NCI-H460 (cell line): Measurements from ENCODE around the gene MAT2B. TPM values are rescaled to one million over a fixed set of nuclear protein-coding genes. Genes with fewer than 3 reads are reported as not detected.

Experiments
- DNase-seq: peaks from one replicate; pipeline ENCODE4 v3.0.0-alpha.2; 2016; ENCODE audit warnings: low read depth; ENCODE audit errors: extremely low read depth
- polyA plus RNA-seq: library from polyadenylated mRNA; depleted of rRNA; stranded (reverse); fragments of >200 nt; gene quantifications from 2 replicates; pipeline ENCODE4 v1.2.3, GENCODE V29; 2014; cell fraction: nucleus; rRNA removed
- total RNA-seq: library from RNA; depleted of rRNA; stranded (reverse); fragments of >200 nt; shearing (Covaris generic); gene quantifications from 2 replicates; pipeline ENCODE4 v1.2.3, GENCODE V29; 2014; rRNA removed

MAT2B gene
- 61.8 and 65.3 TPM in 2 replicates for total RNA-seq
- polyA plus RNA-seq, result 40.7 and 64.1 TPM in 2 replicates

- peak; percentile 93 for DNase-seq
These were observed at the start of gene MAT2B for GRCh38 chr5:163505368-163506094. MAT2B (plus strand) TSS chr5:163505619; CDS start chr5:163505687, 68 bp downstream.

GRCh38 chr5:163456029-163456589 is 49.3 kb upstream of the MAT2B start:
- DNase-seq, result no peak

DNA sequence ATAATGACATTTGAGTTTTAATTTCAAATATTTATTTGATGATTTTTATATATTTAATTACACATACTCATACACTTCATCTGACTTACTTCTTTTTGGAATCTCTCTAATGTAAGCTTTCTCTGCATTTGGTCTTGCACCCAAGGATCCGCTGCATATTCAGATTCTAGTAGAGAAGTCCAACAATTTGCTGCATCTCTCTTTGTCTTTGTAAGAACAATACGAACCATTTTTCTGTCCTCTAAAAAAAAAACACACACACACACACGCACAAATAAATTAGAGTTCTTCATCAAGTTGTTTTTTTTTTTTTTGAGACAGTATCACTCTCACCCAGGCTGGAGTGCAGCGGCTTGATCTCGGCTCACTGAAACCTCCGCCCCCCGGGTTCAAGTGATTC is 48.6 kb upstream of the MAT2B start:
- DNase-seq, result no peak

DNA sequence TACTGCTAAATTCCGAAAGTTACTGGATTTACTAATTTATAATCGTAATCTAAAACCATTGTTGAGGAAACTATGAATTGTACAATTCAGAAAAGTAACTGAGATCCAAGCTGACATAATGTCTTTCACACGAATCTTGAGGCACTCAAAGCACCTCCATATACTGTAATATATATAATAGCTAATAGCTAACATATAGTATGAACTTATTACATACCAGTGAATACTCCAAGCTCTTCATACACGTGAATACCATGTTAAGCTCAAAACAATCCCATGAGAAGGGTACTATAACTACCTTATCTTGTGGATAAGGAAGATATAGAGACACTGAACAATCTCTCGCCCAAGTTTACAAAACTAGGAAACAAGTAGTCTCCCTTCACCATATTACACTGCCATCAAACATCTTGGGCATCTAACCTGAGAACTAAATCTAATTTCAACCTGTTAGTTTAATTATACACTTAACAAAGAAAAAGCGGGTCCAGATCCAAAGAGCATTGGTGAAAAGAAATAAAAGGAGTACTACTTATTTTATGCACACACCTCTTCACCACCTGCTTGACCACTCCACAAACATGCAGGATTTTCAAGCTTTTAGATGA is 46.5 kb upstream of the MAT2B start:
- no peak for DNase-seq

DNA sequence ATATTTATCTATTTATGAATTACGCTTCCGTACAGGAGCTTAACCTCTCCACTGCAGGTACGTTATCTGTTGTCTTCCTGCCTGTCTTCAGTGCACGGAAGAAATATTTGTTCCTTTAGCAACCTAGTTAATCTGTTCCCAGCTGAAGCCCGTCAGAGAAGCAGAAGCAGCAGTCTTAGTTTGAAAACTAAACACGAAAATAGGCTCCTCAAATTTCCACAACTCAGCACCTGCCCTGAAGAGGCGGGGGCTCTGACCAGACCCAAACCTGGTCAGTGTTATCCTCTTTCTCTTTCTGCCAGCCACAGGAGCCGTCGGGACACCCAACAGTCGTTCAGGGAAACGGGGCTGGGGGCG is 46.0 kb upstream of the MAT2B start:
- no peak for DNase-seq

DNA sequence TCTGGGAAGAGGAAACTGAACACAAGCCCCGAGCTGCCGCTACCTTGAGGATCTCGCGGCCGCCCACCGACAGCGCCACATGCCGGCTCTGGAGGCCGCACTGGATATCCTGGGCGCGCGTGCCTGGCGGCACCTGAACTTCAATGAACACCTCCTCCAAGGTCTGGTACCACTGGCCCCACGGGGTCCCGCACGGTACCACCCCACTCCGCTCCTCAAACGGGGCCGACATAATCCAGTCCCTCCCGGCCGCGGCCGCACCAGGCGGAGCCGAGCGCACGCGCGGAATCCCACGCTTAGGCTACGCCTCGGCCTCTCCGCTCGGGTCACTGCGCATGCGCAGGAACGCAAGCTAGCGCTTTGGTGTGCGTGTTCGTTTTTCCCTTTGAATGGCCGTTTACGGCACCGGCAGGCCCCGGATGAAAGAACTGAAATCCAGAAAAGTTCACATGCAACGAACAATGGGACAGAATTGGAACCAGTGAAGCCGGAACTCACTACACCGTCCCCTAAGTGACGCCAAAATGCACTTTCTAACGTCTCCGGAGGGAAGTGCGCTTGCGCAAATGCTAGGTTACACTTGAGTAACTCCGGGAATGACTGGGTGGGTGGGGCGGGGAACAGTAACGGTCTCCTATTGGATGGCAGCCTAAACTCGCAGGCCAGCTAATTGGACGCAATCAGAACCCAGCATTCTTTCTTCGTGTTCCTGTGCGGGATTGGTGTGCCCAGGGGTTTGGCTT is 45.4 kb upstream of the MAT2B start, which contains the start of gene NUDCD2:
NUDCD2 (minus strand) TSS at position 284 of the 743 bp plus-strand sequence; CDS start at position 232, 52 bp downstream.
- DNase-seq, result peak; percentile 99

DNA sequence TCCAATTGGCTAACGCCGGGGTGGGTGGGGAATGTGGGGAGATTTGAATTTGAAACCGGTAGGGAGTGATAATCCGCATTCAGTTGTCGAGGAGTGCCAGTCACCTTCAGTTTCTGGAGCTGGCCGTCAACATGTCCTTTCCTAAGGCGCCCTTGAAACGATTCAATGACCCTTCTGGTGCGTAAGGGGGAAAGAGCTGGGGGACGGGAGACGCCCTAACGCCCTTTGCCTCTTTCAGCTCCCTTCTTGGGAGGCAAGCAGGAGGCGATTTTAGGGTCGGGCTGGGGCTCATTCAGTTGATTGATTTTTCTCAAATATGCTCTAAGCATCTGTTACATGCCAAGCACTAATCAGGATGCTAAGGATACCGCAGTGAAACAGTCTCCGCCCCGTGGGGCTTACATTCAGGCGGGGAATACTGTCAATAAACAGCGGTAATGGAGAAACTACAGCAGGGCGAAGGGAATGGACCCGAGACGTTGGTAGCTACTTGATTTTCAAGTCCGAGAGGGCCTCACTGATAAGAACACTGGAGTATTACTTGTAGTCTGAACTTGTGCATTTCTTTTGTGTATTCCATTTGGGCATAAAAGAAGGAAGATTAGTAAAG is 44.8 kb upstream of the MAT2B start, which contains the start of gene HMMR:
HMMR (plus strand) TSS at position 71 of the 610 bp plus-strand sequence; CDS start at position 132, 61 bp downstream.
- DNase-seq, result no peak

DNA sequence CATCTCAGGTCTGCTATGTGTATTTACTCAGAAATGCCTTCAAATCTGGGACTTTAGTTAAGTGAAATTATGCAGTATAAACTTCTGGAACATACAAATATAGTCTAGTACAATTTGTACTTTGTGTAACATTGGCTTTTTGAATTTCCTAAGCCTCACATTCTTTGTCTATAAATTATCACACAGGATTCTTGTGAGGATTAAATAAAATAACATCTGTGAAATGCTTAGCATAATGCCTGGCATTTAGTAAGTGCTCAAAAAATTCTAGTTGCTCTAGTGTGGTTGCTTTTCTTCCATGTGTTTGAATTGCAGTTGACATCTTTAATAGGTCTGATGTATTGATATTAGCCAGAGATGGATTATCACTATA is 42.4 kb upstream of the MAT2B start:
- no peak for DNase-seq

- DNase-seq, result no peak
These were observed 37.7 kb upstream of the MAT2B start for GRCh38 chr5:163467682-163468081.

GRCh38 chr5:163473635-163474243 is 31.7 kb upstream of the MAT2B start:
- no peak for DNase-seq

DNA sequence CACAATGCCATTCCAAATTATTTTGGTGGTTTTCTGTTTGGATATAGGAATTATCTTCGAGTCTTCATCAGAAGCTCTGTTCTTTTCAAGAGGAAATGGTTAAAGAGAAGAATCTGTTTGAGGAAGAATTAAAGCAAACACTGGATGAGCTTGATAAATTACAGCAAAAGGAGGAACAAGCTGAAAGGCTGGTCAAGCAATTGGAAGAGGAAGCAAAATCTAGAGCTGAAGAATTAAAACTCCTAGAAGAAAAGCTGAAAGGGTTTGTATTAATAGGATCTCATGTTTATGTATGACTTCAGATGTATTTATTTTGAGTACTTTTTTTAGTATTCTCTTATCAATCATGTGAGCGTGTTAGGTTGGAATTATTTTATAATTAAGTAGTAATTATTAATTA is 30.0 kb upstream of the MAT2B start:
- no peak for DNase-seq

GRCh38 chr5:163478126-163478981 is 27.1 kb upstream of the MAT2B start:
- DNase-seq, result no peak

DNA sequence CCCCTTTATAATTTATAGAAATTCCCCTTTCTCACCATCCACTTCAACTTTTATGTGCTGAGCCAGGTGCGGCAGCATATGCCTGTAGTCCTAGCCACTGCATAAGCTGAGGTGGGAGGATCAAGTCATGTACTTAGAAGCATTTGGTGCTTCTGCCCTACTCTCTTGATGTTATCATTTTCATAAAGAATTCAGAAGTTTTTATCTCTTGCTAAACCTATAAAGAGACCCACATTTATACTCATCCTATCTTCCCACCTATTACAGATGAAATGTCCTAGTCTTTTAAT is 26.5 kb upstream of the MAT2B start:
- no peak for DNase-seq

GRCh38 chr5:163489055-163489744 is 16.2 kb upstream of the MAT2B start:
- peak; percentile 29 for DNase-seq

DNA sequence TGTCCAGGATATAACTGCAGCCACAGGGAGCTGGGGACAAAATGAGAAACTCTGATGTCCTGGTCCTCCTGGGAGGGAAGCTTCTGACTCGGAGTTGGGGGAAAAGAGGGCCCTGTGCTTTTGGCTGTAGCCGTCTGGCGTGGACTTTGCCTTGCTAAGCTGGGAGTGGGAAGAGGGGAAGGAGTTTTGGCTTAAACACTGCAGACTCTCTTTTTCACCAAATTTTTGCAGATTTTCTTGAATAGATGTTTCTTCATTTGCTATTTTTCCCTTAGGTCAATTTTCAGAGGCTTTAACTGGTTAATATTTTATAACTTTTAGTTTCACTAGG is 15.7 kb upstream of the MAT2B start:
- DNase-seq, result no peak

GRCh38 chr5:163496286-163496685 is 9.1 kb upstream of the MAT2B start:
- no peak for DNase-seq

- DNase-seq, result no peak
These were observed 8.1 kb upstream of the MAT2B start for GRCh38 chr5:163497315-163497714.

DNA sequence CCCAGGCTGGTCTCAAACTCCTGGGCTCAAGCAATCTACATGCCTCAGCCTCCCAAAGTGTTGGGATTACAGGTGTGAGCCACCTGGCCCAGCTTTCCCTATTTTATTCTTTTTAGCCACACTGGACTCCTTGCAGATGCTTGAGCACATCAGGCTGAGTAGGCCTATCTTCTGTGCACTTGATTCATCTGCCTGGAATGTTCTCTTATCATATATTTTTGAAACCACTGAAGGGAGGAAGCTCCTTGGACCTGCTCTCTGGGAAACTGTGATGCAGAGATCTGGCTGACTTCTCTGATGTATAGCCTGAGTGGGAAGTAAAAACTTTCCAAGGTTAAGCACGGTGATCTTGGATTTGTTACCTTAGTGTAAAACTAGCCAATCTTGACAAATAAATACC is 6.5 kb upstream of the MAT2B start:
- DNase-seq, result no peak

DNA sequence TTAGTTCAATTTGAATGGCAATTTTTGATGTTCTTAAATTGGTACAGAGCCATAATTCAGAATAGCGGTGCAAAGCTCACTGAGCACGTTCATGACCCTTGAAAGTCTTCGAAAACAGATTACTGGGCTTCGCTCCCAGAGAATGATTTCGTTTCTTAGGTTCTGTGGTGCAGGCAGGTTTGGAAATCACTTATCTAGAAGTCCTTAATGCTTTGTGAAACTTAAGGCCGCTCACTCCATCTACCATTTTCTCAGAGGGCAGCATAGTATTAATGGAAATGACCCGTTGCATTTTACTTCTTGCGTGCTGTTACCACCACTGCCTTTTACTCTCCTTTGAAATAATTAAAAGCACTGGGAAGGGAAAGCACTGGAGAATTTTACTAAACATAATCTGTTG is 2.9 kb upstream of the MAT2B start:
- DNase-seq, result no peak
